Limb (tissue), 2 donors: Measurements from ENCODE around the gene GTF3C2.
A peak's percentile ranks its signal among the peaks of the same experiment; 100 is the strongest.
"Not testable (repeated sequence)": the region's sequence is repeated elsewhere in the genome, so short reads cannot be mapped to it uniquely, and the experiment has no call there.

Experiments used
- DNase-seq, 2 donors: peaks; one replicate each; pipeline ENCODE4 v3.0.0-alpha.2; 2016; ENCODE audit errors: extremely low spot score in 2 of 2

Gene GTF3C2

GRCh38 chr2:27373567-27373966 lies 17.0 kb upstream of the GTF3C2 start:
- no peak for DNase-seq

DNA sequence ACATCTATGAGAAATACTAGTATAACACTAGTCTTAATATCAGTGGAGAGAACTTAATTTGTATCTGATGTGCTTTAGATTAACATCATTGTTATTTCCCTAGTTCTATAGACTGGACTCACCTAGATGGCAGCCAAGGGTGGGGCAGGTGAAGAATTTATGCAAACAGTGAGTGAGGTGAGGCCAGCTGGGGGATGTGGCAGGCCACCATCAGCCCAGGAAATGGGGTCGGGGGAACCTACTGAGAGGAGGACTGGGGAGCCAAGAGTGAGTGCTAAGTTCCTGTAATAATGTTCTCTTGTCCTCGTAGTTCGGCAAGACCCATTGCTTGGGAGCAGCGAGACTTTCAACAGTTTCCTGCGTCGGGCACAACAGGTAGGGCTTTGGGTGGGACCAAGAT lies 16.4 kb upstream of the GTF3C2 start:
- no peak for DNase-seq

DNA sequence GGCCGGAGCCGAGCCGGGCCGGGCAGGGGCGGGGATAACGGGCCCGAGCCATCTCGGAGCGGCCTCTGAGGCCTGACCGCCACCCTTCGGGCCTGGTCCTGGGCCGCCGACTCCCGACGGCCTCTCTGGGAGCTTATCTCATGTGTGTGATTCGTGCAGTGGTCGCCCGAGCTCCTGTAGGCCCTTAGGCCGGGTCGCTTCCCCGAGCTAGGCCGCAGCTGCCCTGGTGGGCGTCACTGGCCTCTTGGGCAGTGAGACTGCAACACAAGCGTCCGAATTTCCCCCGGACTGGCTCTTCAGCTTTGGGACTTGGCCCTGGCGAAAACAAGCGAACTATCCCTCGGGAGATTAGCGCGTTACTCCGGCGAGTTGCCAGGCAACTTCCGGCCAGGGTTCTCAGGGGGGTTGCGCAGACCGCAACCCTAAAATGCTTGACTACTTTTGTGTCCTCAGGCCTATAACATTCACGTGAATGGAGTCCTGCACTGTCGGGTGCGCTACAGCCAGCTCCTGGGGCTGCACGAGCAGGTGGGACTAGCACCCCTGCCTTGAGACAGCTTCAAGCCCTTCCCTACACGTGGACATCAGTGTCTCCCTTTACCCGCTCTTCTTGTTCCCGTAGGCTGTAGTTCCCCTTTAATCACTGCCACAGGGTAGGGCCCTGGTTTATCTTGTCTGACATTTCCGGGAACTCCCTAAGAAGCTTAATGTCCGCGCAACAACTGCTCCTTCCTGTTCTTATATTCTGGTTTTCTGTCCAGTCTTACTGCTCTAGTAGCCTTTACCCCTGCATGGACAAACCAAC lies 14.5 kb upstream of the GTF3C2 start:
- DNase-seq: no peak

- peak; percentile 99 to 100 for DNase-seq
Observed at GRCh38 chr2:27370026-27370815, 13.7 kb upstream of the GTF3C2 start, which contains the start of the genes EIF2B4 and SNX17. TSS of gene EIF2B4 (minus strand) at chr2:27370338. CDS start at chr2:27370314, 24 bp downstream. TSS of gene SNX17 (plus strand) at chr2:27370616. CDS start at chr2:27370744, 128 bp downstream.

GRCh38 chr2:27369471-27370025 lies 13.0 kb upstream of the GTF3C2 start:
- DNase-seq: peak in 1 of 2 donors; percentile 28

- DNase-seq: no peak
Observed at GRCh38 chr2:27363933-27364332, 7.4 kb upstream of the GTF3C2 start.

- no peak for DNase-seq
Observed at GRCh38 chr2:27362678-27363420, 6.3 kb upstream of the GTF3C2 start.

DNA sequence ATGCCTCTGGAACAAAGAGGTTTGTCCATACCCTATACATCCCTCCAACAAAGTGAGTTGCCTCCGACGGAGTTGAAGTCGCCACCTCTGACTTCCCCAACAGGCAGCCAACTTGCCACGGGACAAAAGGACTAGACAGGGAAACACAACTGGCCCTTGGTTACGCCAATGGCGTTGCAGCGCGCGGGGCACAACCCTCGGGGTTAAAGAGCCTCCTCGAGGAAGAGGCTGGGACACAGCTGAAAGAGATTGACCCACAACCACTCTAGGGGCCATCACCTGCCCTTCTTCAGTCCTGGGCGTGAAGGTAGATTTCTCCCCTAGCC lies 545 bp downstream of the GTF3C2 start:
- no peak for DNase-seq

GRCh38 chr2:27354597-27354927 lies 2.0 kb downstream of the GTF3C2 start:
- DNase-seq: no peak

DNA sequence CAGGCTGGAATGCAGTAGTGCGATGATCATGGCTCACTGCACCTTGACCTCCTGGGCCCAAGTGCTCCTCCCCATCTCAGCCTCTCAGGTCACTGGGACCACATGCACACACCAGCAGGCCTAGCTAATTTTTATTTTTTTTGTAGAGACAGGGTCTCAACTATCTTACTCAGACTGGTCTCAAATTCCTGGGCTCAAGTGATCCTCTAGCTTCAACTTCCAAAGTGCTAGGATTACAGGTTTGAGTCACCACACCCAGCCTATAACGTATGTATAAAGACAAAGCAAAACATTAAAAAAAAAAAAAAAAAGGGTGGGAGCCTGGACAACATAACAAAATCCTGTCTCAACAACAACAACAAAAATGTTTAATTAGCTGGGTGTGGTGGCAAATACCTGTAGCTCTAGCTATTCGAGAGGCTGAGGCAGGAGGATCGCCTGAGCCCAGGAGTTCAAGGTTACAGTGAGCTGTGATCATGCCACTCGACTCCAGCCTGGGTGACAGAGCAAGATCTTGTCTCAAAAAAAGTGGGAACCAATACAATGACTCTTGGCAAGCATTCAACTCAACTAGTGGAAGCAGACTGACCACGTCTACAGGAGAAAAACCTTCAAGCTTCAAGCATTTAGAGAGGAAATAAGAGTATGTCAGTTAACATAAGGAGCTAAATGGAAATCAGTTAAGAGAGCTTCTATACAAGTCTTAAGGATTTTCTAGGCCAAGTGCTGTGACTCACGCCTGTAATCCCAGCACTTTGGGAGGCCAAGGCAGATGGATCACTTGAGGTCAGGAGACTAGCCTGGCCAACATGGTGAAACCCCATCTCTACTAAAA lies 2.6 kb downstream of the GTF3C2 start:
- no peak for DNase-seq

GRCh38 chr2:27353386-27353761 lies 3.2 kb downstream of the GTF3C2 start:
- DNase-seq: not testable (repeated sequence)

GRCh38 chr2:27351802-27352598 lies 4.6 kb downstream of the GTF3C2 start:
- DNase-seq: no peak

GRCh38 chr2:27350106-27350693 lies 6.4 kb downstream of the GTF3C2 start:
- DNase-seq: no peak

- DNase-seq: no peak
Observed at GRCh38 chr2:27347641-27348040, 8.9 kb downstream of the GTF3C2 start.

- no peak for DNase-seq
Observed at GRCh38 chr2:27336173-27336572, 20.4 kb downstream of the GTF3C2 start.

GRCh38 chr2:27335311-27335710 lies 21.3 kb downstream of the GTF3C2 start:
- DNase-seq: no peak

DNA sequence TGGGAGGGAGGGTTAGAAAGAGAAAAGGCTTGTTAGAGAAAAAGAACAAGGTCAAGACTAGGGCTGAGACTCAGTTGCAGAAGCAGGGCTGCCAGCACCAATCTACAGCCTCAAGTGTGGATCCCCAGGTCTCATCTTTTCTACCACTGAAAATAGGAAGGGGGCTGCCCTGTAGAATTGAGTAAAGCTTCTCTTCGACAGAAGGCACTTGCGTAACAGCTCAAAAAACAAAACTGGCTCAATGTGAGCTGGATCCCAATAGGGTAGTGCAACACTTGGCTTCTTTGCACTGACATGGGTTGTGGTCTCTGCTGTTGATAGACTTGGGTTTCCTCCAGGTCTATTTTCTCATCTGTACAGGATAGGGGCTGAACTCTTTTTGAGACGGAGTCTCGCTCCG lies 31.8 kb downstream of the GTF3C2 start:
- DNase-seq: no peak

DNA sequence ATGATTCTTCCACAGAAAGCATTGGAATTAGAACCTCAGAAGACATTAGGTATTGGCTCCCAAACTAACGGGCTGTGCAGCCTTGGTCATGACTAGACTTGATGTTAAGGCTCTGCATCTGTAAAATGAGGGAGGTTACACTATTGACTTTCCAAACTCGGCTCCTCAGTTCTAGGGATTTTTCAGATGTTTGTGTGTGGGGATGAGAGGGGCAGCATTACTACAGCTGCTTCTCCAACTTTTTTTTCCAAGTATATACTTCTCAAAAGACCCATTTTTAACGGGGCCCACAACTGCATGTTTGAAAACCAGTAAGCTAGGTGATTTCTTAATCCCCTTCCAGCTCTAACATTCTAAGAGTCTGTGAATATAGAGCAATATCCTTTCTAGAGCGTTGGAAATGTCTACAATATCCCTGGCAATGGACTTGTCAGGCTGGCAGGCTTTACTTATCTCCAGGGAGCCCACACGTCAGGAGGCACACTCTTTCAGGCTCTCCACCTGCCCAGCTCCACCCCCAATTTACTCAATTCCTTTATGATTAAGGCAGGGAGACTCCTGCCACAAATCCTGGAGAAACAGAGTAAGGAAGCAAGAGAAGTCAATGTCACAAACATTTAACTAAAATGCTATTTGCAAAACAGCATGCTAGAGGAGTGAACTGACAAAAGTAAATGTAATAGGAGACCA lies 32.8 kb downstream of the GTF3C2 start:
- DNase-seq: no peak
